Activated T-cell treated with anti-CD3 and anti-CD28 coated beads, Interleukin-2, amount 50 U/mL, for 72 hours (primary cell): ENCODE results near the gene NHEJ1. TPM values are rescaled to one million over a fixed set of nuclear protein-coding genes. Genes with fewer than 3 reads are reported as not detected.

Experiments
- ATAC-seq, 2 donors: fragments of 150-1000 bp; cut with Tn5 transposase; replicated peaks in 1 of 2; 2 replicates each; pipeline ENCODE4 v1.10.0; 2021; ENCODE audit warnings: moderate library complexity in 2 of 2, mild to moderate bottlenecking in 1 of 2
- DNase-seq, 2 donors: peaks; one replicate each; pipeline ENCODE4 v3.0.0; 2021 to 2022; ENCODE audit warnings: mixed read lengths in 1 of 2
- H3K27ac Mint-ChIP-seq: one replicate; pipeline ENCODE4 v1.8.0; 2022; ENCODE audit warnings: mild to moderate bottlenecking, moderate library complexity, mixed read lengths
- H3K27me3 Mint-ChIP-seq: one replicate; pipeline ENCODE4 v1.8.0; 2022; ENCODE audit warnings: low read depth, mixed read lengths
- H3K36me3 Mint-ChIP-seq, 2 donors: one replicate each; pipeline ENCODE4 v1.8.0; 2022; ENCODE audit warnings: mixed read lengths in 2 of 2, mild to moderate bottlenecking in 1 of 2; ENCODE audit not compliant: insufficient read depth in 2 of 2
- H3K4me1 Mint-ChIP-seq: one replicate; pipeline ENCODE4 v1.8.0; 2022; ENCODE audit warnings: low read depth, mixed read lengths
- H3K4me3 Mint-ChIP-seq, 2 donors: one replicate each; pipeline ENCODE4 v1.8.0; 2022; ENCODE audit warnings: mild to moderate bottlenecking in 2 of 2, mixed read lengths in 2 of 2, moderate library complexity in 2 of 2
- H3K9me3 Mint-ChIP-seq, 2 donors: one replicate each; pipeline ENCODE4 v1.8.0; 2022; ENCODE audit warnings: mixed read lengths in 2 of 2
- total RNA-seq, 2 donors: library from RNA; stranded (reverse); gene quantifications; one replicate each; pipeline ENCODE4 v1.2.3, GENCODE V29; 2022

NHEJ1 gene
- total RNA-seq, 2 donors from 2014 or later: 19.8 to 21.1 TPM

DNA sequence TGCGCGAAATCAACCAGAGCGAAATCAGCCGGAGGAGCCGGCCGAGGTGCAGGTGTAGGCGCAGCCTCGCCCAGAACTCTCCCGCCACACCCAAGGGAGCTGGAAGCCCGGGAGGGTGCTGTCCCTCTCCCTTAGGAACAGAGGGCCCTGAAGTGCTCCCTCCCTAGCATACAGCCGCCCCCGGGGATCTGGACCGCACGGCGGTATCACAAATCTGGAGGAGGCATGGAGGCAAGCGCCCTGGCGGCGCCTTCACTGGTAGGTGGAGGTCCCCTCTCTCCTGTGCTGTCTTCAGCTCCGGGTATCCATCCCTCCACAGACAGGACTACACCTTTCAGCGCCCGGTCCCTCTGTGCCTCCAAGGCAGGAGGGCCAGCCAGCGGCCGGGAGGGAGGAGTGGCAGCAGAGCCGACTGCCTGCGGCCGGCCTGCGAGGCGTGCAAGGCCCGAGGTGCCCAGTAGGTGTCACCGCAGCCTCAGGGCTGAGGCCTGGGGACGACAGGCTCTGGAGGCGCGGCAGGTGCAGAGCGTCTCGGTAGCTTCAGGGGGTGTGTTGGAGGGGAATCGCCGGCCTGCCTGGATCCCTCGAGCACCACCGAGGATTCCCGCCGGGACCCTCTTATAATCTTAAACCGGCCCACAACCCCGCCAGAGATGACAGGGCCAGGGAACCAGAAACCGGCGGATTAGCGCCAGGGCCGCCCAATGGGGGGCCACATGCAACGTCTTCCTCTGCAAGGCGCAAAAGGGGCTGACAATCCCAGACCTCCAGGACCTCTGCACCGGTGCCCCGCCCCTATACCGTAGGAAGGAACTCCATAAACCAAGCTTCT is 102.7 kb downstream of the NHEJ1 start:
- no peak overlapping the region for H3K27ac Mint-ChIP-seq
- H3K4me3 Mint-ChIP-seq: peak overlapping the region; percentile 77 to 84
- H3K27me3 Mint-ChIP-seq: peaks cover 66% of the 10 kb centered on the region
- H3K36me3 Mint-ChIP-seq: no peaks in the 10 kb centered on the region
- DNase-seq (peak; percentile 87 to 88), ATAC-seq (peak; percentile 92 to 93)
- H3K4me1 Mint-ChIP-seq: peaks cover 18% of the 10 kb centered on the region
- H3K9me3 Mint-ChIP-seq: no peaks in the 10 kb centered on the region

DNA sequence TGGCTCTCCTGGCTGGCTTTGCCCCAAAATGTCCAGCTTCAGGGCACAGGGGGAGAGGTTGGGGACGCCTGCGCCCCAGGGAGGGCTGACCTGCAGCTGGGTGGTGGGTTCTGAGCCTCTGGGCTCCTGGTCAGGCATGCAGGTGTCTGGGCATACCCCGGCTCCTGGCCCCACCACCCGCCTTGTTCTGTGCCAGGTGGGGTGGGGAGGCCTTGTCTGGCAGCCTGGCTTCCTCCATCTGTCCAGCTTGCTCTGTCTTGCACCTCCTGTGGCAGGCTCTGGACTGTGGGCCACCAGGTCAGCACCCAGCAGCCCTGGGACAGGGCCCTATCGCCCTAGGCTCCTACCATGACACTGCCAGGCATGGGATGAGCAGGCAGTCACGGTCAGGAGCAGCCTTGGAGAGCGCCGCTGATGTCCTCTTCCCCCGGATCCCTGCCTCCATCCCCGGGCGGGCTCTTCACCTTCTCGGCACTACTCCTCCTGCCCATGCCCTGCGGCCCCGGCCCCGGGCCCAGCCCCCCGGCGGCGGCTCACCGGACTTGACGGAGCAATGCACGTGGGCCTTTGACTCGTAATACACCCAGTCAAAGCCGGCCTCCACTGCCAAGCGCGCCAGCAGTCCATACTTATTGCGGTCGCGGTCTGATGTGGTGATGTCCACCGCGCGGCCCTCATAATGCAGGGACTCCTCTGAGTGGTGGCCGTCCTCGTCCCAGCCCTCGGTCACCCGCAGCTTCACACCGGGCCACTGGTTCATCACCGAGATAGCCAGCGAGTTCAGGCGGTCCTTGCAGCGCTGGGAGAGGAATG is 103.5 kb downstream of the NHEJ1 start:
- H3K36me3 Mint-ChIP-seq: no peaks in the 10 kb centered on the region
- H3K4me1 Mint-ChIP-seq: peaks cover 18% of the 10 kb centered on the region
- peak overlapping the region; percentile 77 to 84 for H3K4me3 Mint-ChIP-seq
- H3K27me3 Mint-ChIP-seq: peaks cover 58% of the 10 kb centered on the region
- H3K27ac Mint-ChIP-seq: no peak overlapping the region
- no peak for DNase-seq
- no peak for ATAC-seq
- no peaks in the 10 kb centered on the region for H3K9me3 Mint-ChIP-seq

DNA sequence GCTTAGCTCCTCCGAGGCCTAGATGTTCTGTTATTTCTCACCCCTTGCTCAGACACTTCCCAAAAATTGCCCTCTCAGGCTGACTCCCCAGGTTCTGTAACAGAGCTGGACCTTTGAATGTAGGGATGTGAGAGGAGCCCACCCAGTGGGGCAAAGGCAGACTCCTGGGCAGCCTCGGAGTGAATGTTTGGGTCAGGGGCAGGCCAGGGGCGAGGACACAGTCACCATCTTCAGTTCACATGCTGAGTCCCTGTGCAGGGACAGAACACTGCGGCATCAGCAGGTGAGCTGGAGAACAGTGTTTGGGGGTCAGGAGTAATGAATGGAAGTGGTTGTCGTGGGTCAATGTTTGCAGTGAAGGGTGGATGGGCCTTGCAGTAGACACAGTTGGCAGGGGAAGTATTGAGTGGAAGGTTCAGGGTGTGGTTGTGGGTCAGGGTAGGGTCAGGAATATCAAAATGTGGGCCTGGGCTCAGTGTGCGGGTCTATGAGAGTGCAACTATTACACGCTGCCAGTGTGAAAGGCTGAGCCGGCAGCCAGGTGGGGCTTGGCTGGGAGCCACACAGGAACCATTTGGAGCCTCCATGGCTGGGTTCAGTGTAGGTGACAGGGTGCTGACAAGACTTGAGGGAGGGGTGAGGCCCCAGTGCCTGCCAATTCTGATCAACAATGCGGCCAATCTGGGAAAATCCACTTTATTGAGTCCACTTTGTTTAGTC is 104.3 kb downstream of the NHEJ1 start:
- ATAC-seq: no peak
- Mint-ChIP-seq H3K9me3 (no peaks in the 10 kb centered on the region), H3K27ac (no peak overlapping the region), H3K36me3 (no peaks in the 10 kb centered on the region), H3K27me3 (peaks cover 54% of the 10 kb centered on the region), H3K4me1 (peaks cover 18% of the 10 kb centered on the region), H3K4me3 (no peak overlapping the region)
- no peak for DNase-seq

DNA sequence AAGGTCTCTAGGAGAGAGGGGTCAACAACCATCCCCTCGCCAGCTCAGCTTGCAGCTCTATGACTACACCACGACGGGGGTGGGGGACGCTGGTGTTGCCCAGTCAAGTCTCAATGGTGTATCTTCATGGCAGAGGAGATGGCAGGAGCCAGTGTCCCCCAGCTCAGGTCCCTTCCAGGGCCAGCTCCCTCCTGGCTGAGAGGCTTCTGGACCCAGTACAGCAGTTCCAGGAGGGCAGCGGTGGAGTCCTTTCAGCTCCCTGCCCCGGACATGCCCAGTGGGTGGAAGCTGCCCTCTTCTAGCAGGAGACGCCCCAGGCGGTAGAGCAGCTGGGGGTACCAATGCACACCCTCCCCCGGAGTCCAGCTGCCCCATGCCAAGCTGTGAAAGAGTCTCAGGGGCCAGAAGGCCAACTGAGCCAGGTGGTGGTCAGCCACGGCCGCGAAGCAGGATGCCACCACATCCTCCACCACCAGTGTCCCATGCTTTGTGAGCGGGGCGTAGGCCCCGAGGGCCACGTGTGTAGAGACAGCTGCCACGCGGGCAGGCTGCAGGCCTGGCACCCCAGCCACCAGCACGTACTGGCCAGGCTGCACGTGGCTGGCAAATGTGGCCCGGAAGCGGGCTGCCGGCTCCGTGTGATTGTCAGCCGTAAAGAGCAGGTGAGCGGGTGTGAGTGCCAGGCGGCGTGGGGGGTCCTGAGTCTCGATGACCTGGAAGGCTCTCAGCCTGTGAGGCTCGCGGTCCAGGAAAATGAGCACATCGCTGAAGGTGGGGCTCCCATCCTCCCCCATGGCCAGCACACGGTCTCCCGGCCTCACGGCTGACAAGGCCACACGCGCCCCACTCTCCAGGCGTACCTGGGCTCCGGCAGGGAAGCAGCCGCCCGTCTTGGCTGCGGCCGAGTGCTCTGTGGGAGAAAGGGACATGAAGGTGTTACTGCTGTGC is 105.4 kb downstream of the NHEJ1 start:
- Mint-ChIP-seq H3K27ac (no peak overlapping the region), H3K4me1 (peaks cover 18% of the 10 kb centered on the region), H3K4me3 (no peak overlapping the region), H3K9me3 (no peaks in the 10 kb centered on the region), H3K27me3 (peaks cover 62% of the 10 kb centered on the region), H3K36me3 (no peaks in the 10 kb centered on the region)
- ATAC-seq (no peak), DNase-seq (no peak)

DNA sequence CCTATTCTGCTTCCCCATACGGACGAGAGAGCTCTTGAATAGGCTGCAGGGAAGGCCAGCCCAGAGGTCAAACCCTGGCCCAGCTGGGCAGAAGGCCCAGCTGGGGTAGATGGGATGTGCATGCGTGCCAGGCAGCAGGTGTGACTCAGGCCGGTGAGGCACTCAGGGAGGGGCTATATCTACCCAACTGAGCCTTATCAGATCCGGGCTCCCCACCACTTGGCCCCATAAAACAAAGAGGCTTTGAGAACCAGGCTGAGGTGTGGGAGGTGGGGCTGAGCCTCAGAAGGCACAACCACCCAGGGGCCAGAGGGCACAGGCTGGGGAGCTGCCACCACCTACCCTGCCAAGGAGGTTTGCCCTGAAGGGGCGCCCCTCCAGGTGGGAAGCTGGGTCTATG is 111.3 kb downstream of the NHEJ1 start:
- no peak for ATAC-seq
- Mint-ChIP-seq H3K9me3 (no peaks in the 10 kb centered on the region), H3K4me1 (no peaks in the 10 kb centered on the region), H3K27me3 (peaks cover 72% of the 10 kb centered on the region), H3K36me3 (no peaks in the 10 kb centered on the region), H3K4me3 (no peak overlapping the region), H3K27ac (no peak overlapping the region)
- DNase-seq: no peak

DNA sequence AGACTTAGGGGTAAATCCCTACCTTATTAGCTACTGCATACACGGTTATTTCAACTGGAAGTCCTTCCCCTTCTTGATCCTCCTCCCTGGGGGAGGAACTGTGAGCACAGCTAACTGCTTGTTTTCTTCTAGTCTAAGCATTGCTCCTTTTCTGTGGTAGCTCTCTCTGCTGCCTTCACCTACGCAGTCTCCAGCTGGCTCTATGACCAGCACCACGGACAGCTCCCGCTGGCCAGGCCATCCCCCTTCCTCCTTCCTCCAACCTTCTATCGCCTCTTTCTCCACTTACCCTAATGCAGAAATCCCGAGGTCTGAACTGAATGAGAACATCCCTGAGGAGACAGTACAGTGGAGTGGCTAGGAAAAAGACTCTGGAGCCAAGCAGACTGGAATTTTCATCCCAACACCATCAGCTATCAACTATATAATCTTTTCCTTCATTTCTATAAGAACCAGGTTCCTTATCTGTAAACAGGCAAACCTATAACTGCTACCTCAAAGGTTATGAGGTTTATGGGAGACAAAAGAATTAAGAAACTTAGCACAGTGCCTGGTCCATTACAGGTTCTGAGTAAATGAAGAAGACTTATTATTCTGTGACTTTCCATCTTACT is 114.6 kb downstream of the NHEJ1 start:
- Mint-ChIP-seq H3K9me3 (no peaks in the 10 kb centered on the region), H3K36me3 (no peaks in the 10 kb centered on the region)

DNA sequence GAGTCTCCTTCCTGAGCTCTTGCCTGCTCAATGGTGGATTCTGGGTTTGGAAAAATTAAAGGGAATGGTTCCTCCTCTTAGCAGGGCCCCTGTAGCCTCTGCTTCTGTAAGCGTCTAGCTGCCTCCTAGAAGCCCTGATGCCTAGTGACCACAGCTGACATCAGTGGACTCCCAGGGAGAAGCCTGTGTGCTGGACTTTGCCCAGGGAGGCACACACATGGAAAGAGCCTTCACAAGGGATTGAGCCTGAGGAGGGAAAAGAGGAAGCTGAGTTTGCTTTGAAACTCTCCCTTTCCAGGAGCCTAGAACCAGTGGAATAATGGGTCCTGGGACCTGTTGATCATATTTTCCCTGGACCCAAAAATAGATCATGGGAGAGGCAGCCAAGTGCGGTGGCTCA is 117.9 kb downstream of the NHEJ1 start:
- no peaks in the 10 kb centered on the region for H3K36me3 Mint-ChIP-seq
- no peaks in the 10 kb centered on the region for H3K9me3 Mint-ChIP-seq
- no peak overlapping the region for H3K27ac Mint-ChIP-seq
- H3K4me3 Mint-ChIP-seq: no peak overlapping the region
- ATAC-seq: no peak
- no peak for DNase-seq
- H3K4me1 Mint-ChIP-seq: peaks cover 15% of the 10 kb centered on the region
- H3K27me3 Mint-ChIP-seq: peaks cover 63% of the 10 kb centered on the region

More for the DNA sequence above, 114.6 kb downstream of the NHEJ1 start:
- ATAC-seq (no peak), DNase-seq (peak in 1 of 2 donors; percentile 25)
- no peak overlapping the region for H3K4me3 Mint-ChIP-seq
- no peak overlapping the region for H3K27ac Mint-ChIP-seq
- H3K27me3 Mint-ChIP-seq: peaks cover 72% of the 10 kb centered on the region
- peaks cover 9% of the 10 kb centered on the region for H3K4me1 Mint-ChIP-seq

DNA sequence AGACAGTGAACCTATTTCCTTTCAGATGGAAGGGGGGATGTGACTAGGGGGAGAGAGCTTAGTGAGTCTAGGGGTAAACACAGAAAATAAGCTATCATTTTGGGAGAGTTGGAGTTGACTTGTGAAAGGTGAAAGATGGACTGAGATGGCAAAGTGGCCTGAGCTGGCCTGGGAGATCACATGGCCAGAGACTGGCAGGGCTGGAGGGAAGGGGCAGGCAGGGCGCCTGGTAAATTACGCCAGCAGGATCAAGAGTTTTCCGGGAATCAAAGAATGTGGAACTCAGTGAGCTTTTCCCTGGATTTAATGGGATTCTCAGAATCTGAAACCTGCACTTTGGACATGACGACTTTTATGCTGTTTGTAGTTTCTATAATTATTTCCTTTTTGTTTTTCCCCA is 118.5 kb downstream of the NHEJ1 start:
- DNase-seq (no peak), ATAC-seq (no peak)
- peaks cover 15% of the 10 kb centered on the region for H3K4me1 Mint-ChIP-seq
- H3K36me3 Mint-ChIP-seq: no peaks in the 10 kb centered on the region
- H3K4me3 Mint-ChIP-seq: no peak overlapping the region
- H3K27me3 Mint-ChIP-seq: peaks cover 63% of the 10 kb centered on the region
- H3K27ac Mint-ChIP-seq: no peak overlapping the region
- H3K9me3 Mint-ChIP-seq: no peaks in the 10 kb centered on the region

DNA sequence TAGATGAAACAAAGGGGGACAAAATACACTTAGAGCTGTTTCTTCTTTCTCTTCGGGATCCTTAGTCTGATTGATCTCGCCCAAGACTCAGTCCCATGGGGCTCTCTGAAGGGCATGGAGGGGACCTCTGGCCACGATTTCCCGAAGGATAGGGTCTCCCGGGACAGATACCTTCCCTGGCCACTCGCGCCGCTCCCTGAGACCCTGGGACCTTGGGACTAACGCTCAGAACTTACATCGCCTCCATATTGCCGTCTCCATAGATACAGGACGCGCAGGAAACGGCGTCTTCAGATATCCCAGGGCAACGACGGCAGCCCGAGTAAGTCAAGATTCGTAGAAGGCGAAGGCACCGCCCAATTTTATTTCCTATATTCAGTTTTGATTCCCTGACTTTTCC is 119.4 kb downstream of the NHEJ1 start, which contains the start of gene CFAP65:
Gene CFAP65, minus strand, starts transcription at position 265 of the 400 bp plus-strand sequence. CDS start 2,468 bp downstream, outside the sequence.
- peak in 1 of 2 donors; percentile 52 for ATAC-seq
- Mint-ChIP-seq H3K9me3 (no peaks in the 10 kb centered on the region), H3K36me3 (no peaks in the 10 kb centered on the region), H3K27me3 (peaks cover 63% of the 10 kb centered on the region), H3K4me1 (peaks cover 15% of the 10 kb centered on the region), H3K27ac (no peak within 1 kb of the TSS), H3K4me3 (peak within 1 kb of the TSS; percentile 77 to 82)
- no peak for DNase-seq

DNA sequence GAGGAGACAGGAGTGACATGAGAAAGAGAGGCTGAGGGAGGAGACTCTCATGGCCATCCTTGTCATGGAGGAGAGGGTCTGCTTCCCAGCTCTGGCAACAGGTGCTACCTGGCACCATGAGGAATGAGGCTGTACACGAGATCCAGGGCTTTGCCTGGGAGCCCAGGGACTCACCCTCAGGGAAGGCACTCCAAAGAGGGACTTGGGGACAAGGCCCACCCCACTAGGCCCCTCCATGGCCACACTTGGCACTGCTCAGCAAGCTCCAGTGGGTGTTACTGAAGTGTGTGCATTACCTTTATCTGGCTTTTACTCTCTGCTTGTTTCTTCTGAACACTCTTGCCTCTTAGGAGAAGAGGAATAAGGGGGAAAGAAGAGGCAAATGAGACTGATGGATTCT is 122.0 kb downstream of the NHEJ1 start:
- ATAC-seq: no peak

DNA sequence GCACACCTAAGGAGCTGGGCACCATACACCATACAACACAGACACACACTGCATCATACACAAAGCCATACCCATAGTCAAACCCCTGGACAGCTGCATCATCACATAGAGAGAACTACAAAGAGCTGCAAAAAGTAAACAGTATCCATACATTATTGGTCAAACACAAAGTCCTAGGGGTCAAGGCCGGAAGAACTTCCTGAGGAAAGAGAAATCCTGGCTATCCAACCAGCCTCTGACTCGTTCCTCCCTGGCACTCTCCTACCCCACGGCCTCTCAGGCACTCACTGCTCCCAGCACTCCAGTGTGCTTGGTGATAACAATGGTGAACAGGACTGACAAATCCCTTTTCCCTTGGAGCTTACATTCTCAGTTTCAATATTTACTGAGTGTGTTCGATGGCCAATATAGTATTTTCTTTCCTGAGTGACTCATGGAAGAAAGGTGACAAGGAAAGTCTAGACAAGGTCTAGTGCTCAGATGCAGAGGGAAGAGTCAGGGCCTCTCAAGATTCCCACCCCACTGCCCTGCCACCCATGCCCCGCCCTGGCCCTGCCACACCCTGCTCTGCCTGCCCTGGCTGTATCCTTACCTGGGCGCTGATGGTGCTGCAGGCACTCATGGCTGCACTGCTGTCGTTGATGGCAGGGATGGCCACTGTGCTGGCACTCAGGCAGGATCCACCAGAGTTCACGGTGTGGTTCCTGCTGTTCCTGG is 122.7 kb downstream of the NHEJ1 start:
- DNase-seq (no peak), ATAC-seq (no peak)
- Mint-ChIP-seq H3K27ac (no peak overlapping the region), H3K36me3 (no peaks in the 10 kb centered on the region), H3K4me1 (peaks cover 15% of the 10 kb centered on the region), H3K27me3 (peaks cover 80% of the 10 kb centered on the region), H3K4me3 (no peak overlapping the region), H3K9me3 (no peaks in the 10 kb centered on the region)

More for the DNA sequence above, 122.0 kb downstream of the NHEJ1 start:
- Mint-ChIP-seq H3K9me3 (no peaks in the 10 kb centered on the region), H3K27me3 (peaks cover 76% of the 10 kb centered on the region), H3K27ac (no peak overlapping the region), H3K4me3 (no peak overlapping the region), H3K36me3 (no peaks in the 10 kb centered on the region), H3K4me1 (peaks cover 15% of the 10 kb centered on the region)
- no peak for DNase-seq
